Medulla oblongata (tissue), 1 donor: Measurements from ENCODE around the gene CDH15.
A peak's percentile ranks its signal among the peaks of the same experiment; 100 is the strongest.
"Not testable (repeated sequence)": the region's sequence is repeated elsewhere in the genome, so short reads cannot be mapped to it uniquely, and the experiment has no call there.

Experiments
- DNase-seq: peaks from one replicate; pipeline ENCODE4 v3.0.0-alpha.2; 2015; ENCODE audit errors: extremely low spot score

CDH15 gene

DNA sequence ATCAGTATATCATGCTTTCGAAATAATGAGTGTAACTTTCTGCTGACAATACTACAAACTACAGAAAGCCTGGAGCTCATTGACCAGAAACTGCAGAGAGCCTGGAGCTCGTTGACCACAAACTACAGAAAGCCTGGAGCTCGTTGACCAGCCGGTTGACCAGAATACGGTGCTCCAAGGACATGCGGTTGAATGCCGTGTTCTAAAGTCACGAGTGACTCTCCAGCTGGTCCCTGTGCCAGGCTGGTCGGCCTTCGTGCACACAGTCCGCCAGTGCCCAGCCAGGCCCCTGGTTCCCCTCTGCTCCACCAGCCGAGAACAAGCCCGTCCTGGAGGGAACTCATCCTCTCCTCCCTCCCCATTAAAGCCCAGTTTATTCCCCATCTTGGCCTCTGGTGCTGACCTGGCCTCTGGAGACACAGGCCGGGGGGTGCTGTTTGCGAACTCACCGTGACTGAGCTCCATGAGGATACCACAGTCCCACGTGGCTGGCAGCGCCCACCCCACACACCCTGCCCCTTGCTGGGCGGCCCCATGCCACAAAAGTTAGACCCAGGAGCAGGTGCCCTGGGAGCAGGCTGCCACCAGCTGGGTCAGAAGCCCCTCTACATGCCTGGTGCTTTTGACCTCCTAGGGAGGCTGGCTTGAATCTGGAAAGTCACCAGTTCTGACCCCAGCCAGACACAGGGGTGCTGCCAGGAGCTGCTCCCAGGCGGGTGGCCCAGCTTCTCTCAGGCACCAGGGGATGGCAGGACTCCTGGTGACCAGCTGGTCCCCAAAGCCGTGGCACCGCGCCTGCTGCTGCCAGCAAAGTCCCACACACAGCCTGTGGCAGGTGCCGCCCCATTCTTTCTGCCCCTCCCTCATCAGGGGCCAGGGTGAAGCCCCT, 15.5 kb upstream of the CDH15 start:
- DNase-seq = peak; percentile 9

GRCh38 chr16:89156740-89157645, 14.6 kb upstream of the CDH15 start:
- DNase-seq = no peak

- no peak for DNase-seq
Measured at GRCh38 chr16:89157778-89158177, 13.8 kb upstream of the CDH15 start.

DNA sequence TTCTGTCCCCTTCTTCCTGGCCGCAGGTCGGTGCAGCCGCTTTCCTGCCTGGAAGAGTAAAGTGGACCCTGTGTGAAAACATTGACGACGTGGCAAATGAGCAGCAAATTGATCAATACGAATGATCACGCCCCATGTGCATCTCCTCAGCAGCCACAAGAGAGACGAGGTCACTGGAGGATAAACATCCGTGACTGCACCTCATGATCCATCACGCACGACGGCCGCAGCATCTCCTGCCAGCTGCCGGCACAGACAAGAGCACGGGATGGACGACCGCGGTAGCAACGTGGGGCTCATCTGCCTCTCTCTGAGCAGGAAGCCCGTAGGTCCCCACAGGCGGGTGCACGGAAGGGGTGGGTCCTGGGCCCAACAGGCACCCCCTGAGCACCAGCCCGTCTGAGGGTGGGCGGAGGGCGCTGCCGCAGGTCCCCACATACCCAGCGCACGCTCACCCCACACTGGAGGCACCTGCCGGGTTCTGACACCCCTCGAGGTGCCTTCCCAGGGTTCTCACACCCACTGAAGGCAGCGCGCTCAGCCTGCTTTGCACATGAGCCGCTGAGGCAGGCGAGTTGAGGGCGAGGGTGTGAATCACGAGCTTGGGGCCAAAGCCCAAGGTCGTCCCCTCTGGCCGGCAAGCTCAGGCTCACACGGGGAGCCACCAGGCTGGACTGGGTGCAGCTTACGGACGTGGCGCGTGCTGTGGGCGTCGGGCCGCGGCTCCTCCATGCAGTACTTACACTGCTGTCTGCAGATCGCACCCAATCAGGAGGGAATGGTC, 12.3 kb upstream of the CDH15 start:
- no peak for DNase-seq

- DNase-seq = no peak
Measured at GRCh38 chr16:89159850-89160354, 11.6 kb upstream of the CDH15 start.

DNA sequence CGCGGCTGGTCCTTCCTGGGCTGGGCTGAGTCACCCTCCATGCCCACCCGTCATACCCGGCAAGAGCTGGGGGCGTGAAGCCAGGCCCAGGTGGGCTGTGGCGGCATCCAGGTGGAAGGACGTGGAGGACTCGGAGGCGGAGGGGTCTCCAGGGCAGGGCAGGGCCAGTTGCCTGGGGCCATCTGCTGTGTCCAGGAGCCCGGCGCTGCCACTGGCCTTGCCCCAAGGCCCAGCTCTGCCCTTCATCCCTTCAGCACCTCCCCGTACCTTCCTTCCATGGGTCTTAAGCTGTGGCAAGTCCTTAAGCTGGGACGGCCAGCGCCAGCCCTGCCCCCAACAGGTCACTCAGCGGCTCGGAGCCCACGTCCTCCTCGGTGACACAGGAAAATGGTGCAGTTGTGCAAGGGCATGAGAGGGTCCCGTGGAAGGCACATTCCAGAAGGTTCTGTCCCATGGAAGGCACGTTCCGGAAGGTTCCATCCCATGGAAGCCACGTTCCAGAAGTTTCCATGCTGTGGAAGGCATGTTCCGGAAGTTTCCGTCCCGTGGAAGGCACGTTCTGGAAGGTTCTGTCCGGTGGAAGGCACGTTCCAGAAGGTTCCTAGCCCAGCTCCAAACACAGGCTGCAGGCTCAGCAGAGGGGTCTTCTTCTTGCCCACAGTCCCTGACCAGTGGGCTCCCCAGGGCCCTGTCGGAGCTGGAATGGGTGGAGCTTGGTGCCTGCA, 10.4 kb upstream of the CDH15 start:
- no peak for DNase-seq

- DNase-seq = no peak
Measured at GRCh38 chr16:89161763-89162713, 9.5 kb upstream of the CDH15 start.

- no peak for DNase-seq
Measured at GRCh38 chr16:89163297-89163696, 8.3 kb upstream of the CDH15 start.

DNA sequence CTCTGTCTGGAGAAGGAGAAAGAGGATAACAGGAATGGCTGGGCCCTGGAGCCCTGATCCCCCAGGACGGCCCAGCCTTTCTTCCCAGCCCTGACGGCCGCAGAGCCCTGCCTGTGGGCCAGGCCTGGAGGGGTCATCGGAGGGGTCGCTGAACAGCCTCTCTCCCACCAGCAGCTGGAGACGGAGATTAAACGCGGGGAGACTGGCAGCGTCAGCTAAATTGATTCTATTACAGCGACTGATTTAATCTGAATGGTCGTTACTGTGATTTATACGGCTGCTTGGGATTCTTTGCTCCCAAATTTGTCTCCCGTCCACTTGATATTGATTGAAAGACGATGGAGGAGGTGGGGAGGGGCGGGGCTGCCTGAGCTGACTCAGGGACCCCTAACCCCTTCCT, 7.1 kb upstream of the CDH15 start:
- DNase-seq = no peak

GRCh38 chr16:89164847-89165680, 6.5 kb upstream of the CDH15 start:
- no peak for DNase-seq

GRCh38 chr16:89165681-89165979, 5.9 kb upstream of the CDH15 start:
- not testable (repeated sequence) for DNase-seq

- DNase-seq = no peak
Measured at GRCh38 chr16:89166696-89167424, 4.7 kb upstream of the CDH15 start.

- DNase-seq = peak; percentile 80
Measured at GRCh38 chr16:89167425-89167941, 4.1 kb upstream of the CDH15 start.

- DNase-seq = no peak
Measured at GRCh38 chr16:89168381-89169189, 3.0 kb upstream of the CDH15 start.

DNA sequence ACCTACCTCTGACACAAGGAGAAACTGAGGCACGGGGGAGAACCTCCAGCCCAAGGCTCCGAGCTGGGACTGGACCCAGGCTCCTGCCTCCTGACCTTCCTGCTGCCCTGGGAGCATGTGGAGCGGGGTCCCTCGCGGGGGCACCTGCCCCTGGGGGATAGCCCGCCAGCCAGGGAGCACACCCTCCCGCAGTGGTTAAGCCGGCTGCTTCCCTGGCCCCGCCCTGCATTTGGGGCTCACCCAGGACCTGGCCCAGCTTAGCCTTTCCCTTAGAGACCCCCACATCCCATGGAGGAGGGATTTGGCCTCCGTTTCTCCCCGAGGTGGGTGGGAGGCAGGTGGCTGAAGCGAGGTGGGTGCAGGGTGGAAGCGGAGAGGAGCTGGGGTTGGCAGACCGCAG, 1.8 kb upstream of the CDH15 start:
- no peak for DNase-seq

GRCh38 chr16:89170346-89171215, 967 bp upstream of the CDH15 start:
- no peak for DNase-seq
